MM.1S (cell line): ENCODE data around the gene RPL9.

ENCODE experiments used
- EZH2phosphoT487 ChIP-seq: fragments of 300-600 bp; sonication (generic); IDR thresholded peaks from 2 replicates; pipeline ENCODE4 v1.6.1; 2018; ENCODE audit warnings: antibody characterized with exemption, low read length
- TF ChIP-seq, protein P1 (sequence below): fragments of 300-600 bp; sonication (generic); IDR thresholded peaks from 2 replicates; pipeline ENCODE4 v1.5.1; 2016; ENCODE audit warnings: antibody characterized with exemption, low read length, mixed read lengths

DNA sequence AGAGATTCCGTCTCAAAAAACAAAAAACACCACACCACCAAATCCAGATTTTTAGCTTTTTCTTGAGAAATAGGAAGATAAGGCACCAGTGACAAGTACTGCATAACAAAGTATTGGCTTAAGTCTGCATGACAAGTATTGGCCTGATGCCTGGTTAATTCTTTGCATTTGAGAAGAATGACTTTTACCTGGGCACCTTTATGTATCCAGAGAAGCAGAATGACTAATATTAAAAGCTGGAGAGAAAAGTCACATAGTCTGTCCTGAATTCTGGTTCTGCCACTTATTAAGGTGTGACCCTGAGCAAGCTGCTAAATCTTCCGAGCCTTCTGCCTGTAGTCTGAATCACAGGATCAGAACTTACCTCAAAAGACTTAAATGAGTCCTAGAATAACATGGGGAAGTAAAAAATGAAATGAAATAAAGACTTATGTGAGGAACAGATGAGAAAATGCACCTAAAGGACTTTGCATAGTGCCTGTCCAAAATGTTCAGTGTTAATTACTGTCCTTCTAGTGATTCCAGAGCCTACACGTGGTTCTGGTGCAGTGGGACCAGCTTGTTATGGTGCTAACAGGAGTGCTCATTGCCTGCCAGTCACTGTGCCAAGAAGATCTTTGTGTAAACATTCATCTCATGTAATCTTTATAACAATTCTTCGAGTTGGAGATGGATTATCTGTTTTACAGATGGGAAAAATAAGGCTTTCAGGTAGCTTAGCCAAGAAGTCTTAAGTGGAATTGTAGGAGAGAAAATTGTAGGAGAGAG lies 36.9 kb upstream of the RPL9 start:
- no peak for TF ChIP-seq EZH2phosphoT487
- TF ChIP-seq, protein P1, sequence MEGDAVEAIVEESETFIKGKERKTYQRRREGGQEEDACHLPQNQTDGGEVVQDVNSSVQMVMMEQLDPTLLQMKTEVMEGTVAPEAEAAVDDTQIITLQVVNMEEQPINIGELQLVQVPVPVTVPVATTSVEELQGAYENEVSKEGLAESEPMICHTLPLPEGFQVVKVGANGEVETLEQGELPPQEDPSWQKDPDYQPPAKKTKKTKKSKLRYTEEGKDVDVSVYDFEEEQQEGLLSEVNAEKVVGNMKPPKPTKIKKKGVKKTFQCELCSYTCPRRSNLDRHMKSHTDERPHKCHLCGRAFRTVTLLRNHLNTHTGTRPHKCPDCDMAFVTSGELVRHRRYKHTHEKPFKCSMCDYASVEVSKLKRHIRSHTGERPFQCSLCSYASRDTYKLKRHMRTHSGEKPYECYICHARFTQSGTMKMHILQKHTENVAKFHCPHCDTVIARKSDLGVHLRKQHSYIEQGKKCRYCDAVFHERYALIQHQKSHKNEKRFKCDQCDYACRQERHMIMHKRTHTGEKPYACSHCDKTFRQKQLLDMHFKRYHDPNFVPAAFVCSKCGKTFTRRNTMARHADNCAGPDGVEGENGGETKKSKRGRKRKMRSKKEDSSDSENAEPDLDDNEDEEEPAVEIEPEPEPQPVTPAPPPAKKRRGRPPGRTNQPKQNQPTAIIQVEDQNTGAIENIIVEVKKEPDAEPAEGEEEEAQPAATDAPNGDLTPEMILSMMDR: no peak
